K562 (cell line): ENCODE data around the gene FRG1.

Source experiments
- ATF3 ChIP-seq, 2 experiments: fragments of 450-650 bp in 1 of 2; sonication (generic) in 1 of 2; formaldehyde crosslinking in 1 of 2; IDR thresholded peaks in 1 of 2; conservative IDR thresholded peaks in 1 of 2; 2 replicates each; pipeline versions ENCODE4 v1.6.1 to v1.8.1; 2016 to 2023; ENCODE audit warnings: mild to moderate bottlenecking in 2 of 2, moderate library complexity in 2 of 2, inconsistent platforms in 1 of 2, missing genetic modification reagents in 1 of 2
- CBFA2T3 ChIP-seq: fragments of 450-650 bp; IDR thresholded peaks from 2 replicates; pipeline ENCODE4 v1.6.1; 2017
- CBX3 ChIP-seq, 2 experiments: IDR thresholded peaks; 1 replicate in 1 of 2; 2 replicates in 1 of 2; pipeline ENCODE4 v1.6.1; 2012; ENCODE audit warnings: inconsistent platforms in 2 of 2, low read length in 2 of 2, borderline replicate concordance in 1 of 2, control low read depth in 1 of 2
- CTCF ChIP-seq, 3 experiments: IDR thresholded peaks in 2 of 3; conservative IDR thresholded peaks in 1 of 3; 2 replicates each; pipeline ENCODE4 v1.5.1; 2011 to 2012; ENCODE audit warnings: low read length in 3 of 3, mild to moderate bottlenecking in 3 of 3, control low read depth in 2 of 3, improper control_type of control experiment in 1 of 3, inconsistent platforms in 1 of 3, low read depth in 1 of 3, mixed read lengths in 1 of 3, moderate library complexity in 1 of 3; ENCODE audit not compliant: insufficient read depth in 2 of 3
- DNMT1 ChIP-seq: fragments of 450-650 bp; IDR thresholded peaks from 2 replicates; pipeline ENCODE4 v1.6.1; 2016; ENCODE audit warnings: antibody characterized with exemption, mild to moderate bottlenecking
- POLR2A ChIP-seq: fragments of 450-650 bp; conservative IDR thresholded peaks from 2 replicates; pipeline ENCODE4 v1.6.1; 2016
- POLR2H ChIP-seq: IDR thresholded peaks from 2 replicates; pipeline ENCODE4 v1.6.1; 2016; ENCODE audit warnings: missing genetic modification characterization, low read depth, mild to moderate bottlenecking, control low read depth, missing compliant biosample characterization, moderate library complexity
- TF ChIP-seq, protein P1 (sequence below): fragments of 450-650 bp; IDR thresholded peaks from 2 replicates; pipeline ENCODE4 v1.6.1; 2016
- TF ChIP-seq, protein P2 (sequence below): fragments of 450-650 bp; IDR thresholded peaks from 2 replicates; pipeline ENCODE4 v1.6.1; 2018; ENCODE audit not compliant: partially characterized antibody

- TF ChIP-seq CTCF (IDR thresholded peaks at IDR 0.05 in 2 of 3, conservative IDR thresholded peaks at IDR 0.05 in 1 of 3; ENCODE audit: insufficient read depth in 2 of 3, low read depth in 1 of 3, low read length in 3 of 3) (no peak), CBFA2T3 (no peak), ATF3 (IDR thresholded peaks at IDR 0.05) (no peak), ATF3 (CRISPR knock-in tag; conservative IDR thresholded peaks at IDR 0.05) (no peak), POLR2H (tag) (no peak), CBX3 (IDR thresholded peaks at IDR 0.05; ENCODE audit: borderline replicate concordance in 1 of 2, low read length in 2 of 2) (no peak), POLR2A (no peak), DNMT1 (no peak)
- TF ChIP-seq, protein P1, sequence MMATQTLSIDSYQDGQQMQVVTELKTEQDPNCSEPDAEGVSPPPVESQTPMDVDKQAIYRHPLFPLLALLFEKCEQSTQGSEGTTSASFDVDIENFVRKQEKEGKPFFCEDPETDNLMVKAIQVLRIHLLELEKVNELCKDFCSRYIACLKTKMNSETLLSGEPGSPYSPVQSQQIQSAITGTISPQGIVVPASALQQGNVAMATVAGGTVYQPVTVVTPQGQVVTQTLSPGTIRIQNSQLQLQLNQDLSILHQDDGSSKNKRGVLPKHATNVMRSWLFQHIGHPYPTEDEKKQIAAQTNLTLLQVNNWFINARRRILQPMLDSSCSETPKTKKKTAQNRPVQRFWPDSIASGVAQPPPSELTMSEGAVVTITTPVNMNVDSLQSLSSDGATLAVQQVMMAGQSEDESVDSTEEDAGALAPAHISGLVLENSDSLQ = no peak
- TF ChIP-seq, protein P2, sequence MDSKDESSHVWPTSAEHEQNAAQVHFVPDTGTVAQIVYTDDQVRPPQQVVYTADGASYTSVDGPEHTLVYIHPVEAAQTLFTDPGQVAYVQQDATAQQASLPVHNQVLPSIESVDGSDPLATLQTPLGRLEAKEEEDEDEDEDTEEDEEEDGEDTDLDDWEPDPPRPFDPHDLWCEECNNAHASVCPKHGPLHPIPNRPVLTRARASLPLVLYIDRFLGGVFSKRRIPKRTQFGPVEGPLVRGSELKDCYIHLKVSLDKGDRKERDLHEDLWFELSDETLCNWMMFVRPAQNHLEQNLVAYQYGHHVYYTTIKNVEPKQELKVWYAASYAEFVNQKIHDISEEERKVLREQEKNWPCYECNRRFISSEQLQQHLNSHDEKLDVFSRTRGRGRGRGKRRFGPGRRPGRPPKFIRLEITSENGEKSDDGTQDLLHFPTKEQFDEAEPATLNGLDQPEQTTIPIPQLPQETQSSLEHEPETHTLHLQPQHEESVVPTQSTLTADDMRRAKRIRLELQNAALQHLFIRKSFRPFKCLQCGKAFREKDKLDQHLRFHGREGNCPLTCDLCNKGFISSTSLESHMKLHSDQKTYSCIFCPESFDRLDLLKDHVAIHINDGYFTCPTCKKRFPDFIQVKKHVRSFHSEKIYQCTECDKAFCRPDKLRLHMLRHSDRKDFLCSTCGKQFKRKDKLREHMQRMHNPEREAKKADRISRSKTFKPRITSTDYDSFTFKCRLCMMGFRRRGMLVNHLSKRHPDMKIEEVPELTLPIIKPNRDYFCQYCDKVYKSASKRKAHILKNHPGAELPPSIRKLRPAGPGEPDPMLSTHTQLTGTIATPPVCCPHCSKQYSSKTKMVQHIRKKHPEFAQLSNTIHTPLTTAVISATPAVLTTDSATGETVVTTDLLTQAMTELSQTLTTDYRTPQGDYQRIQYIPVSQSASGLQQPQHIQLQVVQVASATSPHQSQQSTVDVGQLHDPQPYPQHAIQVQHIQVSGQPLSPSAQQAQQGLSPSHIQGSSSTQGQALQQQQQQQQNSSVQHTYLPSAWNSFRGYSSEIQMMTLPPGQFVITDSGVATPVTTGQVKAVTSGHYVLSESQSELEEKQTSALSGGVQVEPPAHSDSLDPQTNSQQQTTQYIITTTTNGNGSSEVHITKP = no peak
These were observed 41.3 kb downstream of the FRG1 start for GRCh38 chr4:189981970-189982369.
